Activated T-cell treated with anti-CD3 and anti-CD28 coated beads for 48 hours (primary cell): ENCODE results near the gene RPS19BP1.
"Not testable (repeated sequence)": the region's sequence is repeated elsewhere in the genome, so short reads cannot be mapped to it uniquely, and the experiment has no call there.

Source experiments
- DNase-seq: peaks from one replicate; pipeline ENCODE4 v3.0.0-alpha.2; 2020; ENCODE audit warnings: low read depth

Gene RPS19BP1

GRCh38 chr22:39513791-39514190 lies 18.8 kb downstream of the RPS19BP1 start:
- DNase-seq = no peak

- no peak for DNase-seq
These were observed 20.5 kb downstream of the RPS19BP1 start for GRCh38 chr22:39512026-39512425.

DNA sequence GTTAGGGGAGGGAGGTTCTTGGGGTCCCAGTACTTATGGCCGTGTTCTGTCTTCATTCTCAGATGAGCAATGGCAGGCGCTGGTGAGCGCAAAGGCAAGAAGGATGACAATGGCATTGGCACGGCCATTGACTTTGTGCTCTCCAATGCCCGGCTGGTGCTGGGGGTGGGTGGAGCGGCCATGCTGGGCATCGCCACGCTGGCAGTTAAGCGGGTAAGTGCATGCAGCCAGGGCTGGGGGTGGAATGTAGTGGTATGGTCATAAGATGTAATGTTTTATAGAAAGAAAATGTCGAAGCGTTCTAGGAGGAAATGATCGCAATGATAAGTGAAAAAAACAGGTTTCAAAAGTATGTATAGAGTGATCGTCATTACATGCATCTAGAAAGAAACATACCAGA lies 21.3 kb downstream of the RPS19BP1 start:
- DNase-seq = no peak

- DNase-seq = no peak
These were observed 21.9 kb downstream of the RPS19BP1 start for GRCh38 chr22:39510529-39511149.

GRCh38 chr22:39508393-39508792 lies 24.2 kb downstream of the RPS19BP1 start:
- no peak for DNase-seq

GRCh38 chr22:39507021-39507420 lies 25.5 kb downstream of the RPS19BP1 start:
- not testable (repeated sequence) for DNase-seq

DNA sequence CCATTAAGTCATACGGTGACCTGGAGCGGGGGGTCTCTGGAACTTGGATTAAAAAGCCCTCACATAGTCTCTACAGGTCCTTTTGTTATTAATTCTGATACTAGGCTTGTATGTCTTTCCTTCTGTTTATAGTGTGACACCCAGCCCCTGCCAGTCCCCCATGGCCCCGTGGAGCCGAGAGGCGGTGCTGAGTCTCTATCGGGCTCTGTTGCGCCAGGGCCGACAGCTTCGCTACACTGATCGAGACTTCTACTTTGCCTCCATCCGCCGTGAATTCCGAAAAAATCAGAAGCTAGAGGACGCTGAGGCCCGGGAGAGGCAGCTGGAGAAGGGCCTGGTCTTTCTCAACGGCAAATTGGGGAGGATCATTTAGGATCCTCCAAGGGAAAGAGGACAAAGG lies 28.5 kb downstream of the RPS19BP1 start:
- DNase-seq = no peak

DNA sequence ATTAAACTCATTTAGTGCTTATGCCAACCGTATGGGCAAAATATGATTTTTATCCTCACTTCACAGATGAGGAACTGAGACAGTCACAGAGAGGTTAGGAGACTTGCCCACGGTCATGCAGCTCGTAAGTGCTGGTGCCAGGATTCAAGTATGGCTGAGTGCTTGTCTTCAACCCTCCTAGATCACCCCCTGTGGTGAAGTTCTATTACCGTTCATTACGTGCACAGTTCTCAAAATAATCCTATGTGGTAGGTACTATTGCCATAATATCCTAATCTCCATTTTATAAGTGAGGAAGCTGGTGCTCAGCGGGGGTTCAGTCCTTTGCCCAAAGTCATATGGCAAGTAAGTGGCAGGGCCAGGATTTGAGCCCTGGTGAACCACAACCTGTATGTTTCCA lies 28.9 kb downstream of the RPS19BP1 start:
- no peak for DNase-seq

DNA sequence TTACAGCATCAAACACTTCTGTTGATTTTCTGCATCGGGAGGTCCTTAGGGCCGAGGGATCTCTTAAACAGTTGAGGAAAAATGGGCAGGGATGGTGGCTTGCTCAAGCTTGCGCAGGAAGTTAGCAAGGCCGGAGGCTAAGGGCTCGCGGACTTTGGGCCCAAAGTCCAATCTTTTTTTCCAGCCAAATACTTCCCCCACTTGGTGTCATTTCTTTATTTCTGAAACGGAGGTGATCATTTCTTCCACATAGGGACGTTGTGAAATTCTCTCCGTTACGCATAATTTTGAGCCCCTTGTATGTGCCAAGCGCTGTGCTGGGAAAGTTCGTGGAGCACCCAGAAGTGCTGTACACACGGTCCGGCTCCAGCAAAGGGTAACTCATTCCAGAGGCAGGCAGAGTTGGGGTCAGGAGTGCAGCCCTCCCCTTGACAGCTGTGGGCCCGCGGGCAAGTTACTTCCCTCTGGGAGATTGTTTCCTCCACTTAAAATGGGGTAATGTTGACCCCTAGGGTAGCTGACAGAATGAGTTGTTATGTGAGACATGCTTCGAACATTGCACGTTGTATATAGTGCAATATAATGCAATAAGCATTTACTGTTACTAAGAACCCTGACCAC lies 29.6 kb downstream of the RPS19BP1 start:
- no peak for DNase-seq

DNA sequence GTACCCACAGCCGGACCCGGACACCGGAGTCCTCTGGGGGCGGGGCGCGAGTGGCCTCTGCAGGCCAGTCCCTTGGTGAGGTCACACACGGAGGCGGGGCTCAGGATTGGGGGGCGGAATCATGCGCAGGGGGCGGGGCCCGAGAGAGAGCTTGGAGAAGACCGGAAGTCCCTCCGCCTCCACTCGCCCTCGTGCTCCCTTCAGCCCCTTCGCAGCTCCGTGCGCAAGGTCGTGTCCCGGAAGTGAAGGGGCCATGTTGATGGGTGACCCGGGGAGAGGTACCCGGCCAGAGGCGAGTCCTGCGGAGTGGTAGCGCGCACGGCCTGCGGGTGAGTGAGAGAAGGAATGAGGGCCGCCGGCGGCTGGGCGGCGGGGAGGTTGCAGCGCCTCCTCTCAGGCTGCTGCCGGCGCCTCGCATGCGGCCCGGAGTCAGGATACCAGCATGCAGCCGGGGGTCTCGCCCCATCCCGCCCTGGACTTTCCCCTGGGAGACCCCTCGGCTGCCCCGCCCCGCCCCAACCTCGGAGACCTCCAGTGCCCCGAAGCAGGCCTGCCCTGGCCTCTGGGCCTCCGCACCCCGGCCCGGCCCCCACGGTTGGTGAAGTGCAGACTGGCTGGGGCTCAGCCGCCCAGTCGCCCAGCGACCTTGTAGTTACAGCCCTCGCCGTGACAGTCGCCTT lies 30.3 kb downstream of the RPS19BP1 start, which contains the start of gene MIEF1:
Gene MIEF1, plus strand, starts transcription at position 182 of the 680 bp plus-strand sequence. CDS start 9,005 bp downstream, outside the sequence.
- DNase-seq = peak; percentile 92

GRCh38 chr22:39501644-39502108 lies 30.9 kb downstream of the RPS19BP1 start:
- no peak for DNase-seq

- no peak for DNase-seq
These were observed 32.4 kb downstream of the RPS19BP1 start for GRCh38 chr22:39500101-39500500.

DNA sequence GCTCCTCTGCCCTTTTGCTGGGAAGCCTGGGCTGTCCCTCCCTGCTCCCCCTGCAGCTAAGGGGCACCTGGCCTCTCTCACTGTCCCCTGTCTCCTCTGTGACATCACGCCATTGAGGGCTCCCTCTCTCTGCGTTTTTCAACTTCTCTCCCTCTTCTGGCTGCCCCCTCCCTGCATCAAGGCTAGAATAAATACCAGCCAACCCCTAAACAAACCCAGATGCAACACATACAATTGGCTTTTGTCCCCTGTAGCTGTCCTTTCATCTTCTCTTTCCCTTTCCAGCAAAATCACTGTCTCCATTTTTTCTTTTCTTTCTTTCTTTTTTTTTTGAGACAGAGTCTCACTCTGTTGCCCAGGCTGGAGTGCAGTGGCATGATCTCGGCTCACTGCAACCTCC lies 33.7 kb downstream of the RPS19BP1 start:
- no peak for DNase-seq

DNA sequence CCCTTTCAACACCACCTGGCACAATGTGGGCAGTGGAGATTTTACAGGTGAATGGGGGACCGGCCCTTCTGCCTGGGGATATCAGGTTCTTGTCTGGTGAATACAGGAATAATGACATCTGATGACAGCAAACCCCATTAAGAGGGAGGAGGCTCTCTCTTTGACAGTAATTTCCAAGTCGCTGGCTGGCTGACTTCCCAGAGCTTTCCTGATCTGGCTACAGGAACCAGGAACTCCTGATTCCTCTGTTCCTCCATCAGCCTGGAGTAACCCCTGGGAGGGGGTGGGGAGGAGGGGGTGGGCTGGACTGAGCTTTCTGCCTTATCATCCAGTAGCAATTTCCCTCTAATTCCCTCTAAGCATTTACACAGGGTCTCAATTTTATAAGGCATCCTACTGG lies 34.2 kb downstream of the RPS19BP1 start:
- no peak for DNase-seq

DNA sequence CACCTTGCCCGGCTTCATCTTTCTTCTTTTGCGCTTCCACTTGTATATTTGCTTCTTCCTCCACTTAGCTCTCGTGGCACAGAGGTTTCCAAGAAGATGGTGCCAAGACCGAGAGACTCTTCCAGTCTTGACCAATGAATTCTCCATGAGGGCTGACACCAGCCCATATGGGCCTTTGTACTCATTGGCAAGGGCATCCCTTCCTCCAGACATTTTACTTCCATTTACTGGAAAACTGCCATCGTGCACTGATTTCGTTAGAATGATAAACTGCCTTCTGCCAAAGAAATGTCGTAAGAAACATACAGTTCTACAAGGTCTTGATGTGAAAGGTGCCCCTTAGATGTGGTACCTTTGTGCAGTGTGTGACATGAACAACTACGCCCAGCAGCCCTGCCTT lies 35.1 kb downstream of the RPS19BP1 start:
- no peak for DNase-seq

DNA sequence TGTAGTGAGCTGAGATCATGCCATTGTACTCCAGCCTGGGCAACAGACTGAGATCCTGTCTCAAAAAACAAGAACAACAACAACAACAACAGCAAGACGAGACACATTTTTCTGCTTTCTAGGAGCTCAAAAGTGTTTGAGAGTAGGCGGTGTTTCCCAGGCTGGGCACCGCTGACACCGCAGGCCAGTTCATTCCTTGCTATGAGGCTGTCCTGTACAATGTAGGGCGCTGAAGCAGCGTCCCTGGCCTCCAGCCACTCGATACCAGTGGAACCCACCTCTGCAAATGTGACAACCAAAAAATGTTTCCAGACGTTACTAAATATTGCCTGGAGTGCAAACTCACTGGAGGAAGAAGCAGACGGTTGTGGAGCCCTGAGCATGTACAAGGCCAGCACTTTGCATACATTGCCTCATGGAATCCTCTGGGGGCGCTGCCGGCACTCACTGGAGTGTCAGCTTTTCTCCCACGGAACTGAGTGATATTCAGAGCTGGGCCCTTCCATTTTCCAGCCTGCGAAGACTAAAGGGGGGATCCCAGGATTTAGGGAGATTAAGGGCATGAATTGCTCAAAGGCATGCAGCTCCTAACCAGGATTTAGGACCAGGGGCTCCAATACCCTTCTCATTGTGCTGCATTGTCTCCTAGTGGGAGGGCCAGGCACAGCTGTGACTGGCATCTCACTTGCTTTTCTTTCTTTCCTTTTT lies 36.3 kb downstream of the RPS19BP1 start:
- DNase-seq = peak; percentile 49

- no peak for DNase-seq
These were observed 38.0 kb downstream of the RPS19BP1 start for GRCh38 chr22:39494471-39495120.

DNA sequence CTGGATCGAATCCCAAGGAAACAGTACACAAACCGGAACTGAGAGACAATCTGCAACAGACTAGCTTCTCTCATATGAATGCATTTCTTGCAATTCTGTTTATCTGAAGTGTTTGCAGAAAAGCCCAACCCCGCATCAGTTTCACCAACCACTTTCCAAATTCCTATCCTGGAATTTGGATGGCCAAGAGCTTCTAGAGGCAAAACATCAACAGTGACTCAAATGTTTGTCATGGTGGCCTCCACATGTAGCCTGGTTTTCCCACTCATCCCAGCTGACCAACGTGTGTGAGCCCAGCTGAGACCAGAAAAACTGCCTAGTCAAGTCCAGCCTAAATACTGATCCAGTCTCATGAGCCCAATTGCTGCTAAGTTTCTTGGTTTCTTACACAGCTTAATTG lies 38.8 kb downstream of the RPS19BP1 start:
- no peak for DNase-seq

GRCh38 chr22:39492186-39492585 lies 40.4 kb downstream of the RPS19BP1 start:
- no peak for DNase-seq

- no peak for DNase-seq
These were observed 40.9 kb downstream of the RPS19BP1 start for GRCh38 chr22:39491696-39492095.

GRCh38 chr22:39490966-39491680 lies 41.4 kb downstream of the RPS19BP1 start:
- DNase-seq = no peak
